Fibroblast of mammary gland (primary cell): ENCODE results near the gene LRP2BP.
"Not testable (repeated sequence)": the region's sequence is repeated elsewhere in the genome, so short reads cannot be mapped to it uniquely, and the experiment has no call there.

Experiments used
- DNase-seq: peaks from one replicate; pipeline ENCODE4 v3.0.0-alpha.2; 2010; ENCODE audit warnings: low read depth
- H3K4me3 ChIP-seq: 2 replicates; pipeline ENCODE4 v1.5.1; 2011; ENCODE audit warnings: low read depth, mild to moderate bottlenecking, low read length, moderate library complexity; ENCODE audit not compliant: control insufficient read depth
- CTCF ChIP-seq: conservative IDR thresholded peaks from 2 replicates; pipeline ENCODE4 v1.5.1; 2011; ENCODE audit warnings: low read depth, low read length, inconsistent platforms; ENCODE audit not compliant: control insufficient read depth, insufficient read depth

Gene LRP2BP

GRCh38 chr4:185369731-185370130 lies 26.0 kb downstream of the LRP2BP start:
- DNase-seq, result peak; percentile 30
- H3K4me3 ChIP-seq, result no peak overlapping the region
- no peak for TF ChIP-seq CTCF

GRCh38 chr4:185364886-185365285 lies 30.8 kb downstream of the LRP2BP start:
- no peak for TF ChIP-seq CTCF
- no peak overlapping the region for H3K4me3 ChIP-seq
- no peak for DNase-seq

- no peak for DNase-seq
- no peak for TF ChIP-seq CTCF
- no peak overlapping the region for H3K4me3 ChIP-seq
Measured at GRCh38 chr4:185363251-185363650, 32.5 kb downstream of the LRP2BP start.

- DNase-seq, H3K4me3 ChIP-seq: not testable (repeated sequence)
Measured at GRCh38 chr4:185362570-185362969, 33.2 kb downstream of the LRP2BP start.

GRCh38 chr4:185361872-185362271 lies 33.9 kb downstream of the LRP2BP start:
- DNase-seq, result no peak
- no peak overlapping the region for H3K4me3 ChIP-seq
- no peak for TF ChIP-seq CTCF

GRCh38 chr4:185359767-185360446 lies 35.8 kb downstream of the LRP2BP start:
- no peak overlapping the region for H3K4me3 ChIP-seq
- no peak for TF ChIP-seq CTCF
- peak; percentile 23 for DNase-seq

GRCh38 chr4:185358959-185359358 lies 36.8 kb downstream of the LRP2BP start:
- DNase-seq, result no peak
- TF ChIP-seq CTCF, result no peak
- H3K4me3 ChIP-seq, result no peak overlapping the region
